Sigmoid colon (tissue), 7 donors: ENCODE data around the gene CLEC16A. TPM values are rescaled to one million over a fixed set of nuclear protein-coding genes. Genes with fewer than 3 reads are reported as not detected.

Experiments
- DNase-seq: peaks from one replicate; pipeline ENCODE4 v3.0.0-alpha.2; 2019
- H3K27ac ChIP-seq, 4 donors: fragments of 200-600 bp; sonication (generic); one replicate each; pipeline ENCODE4 v1.5.1; 2016 to 2019; ENCODE audit warnings: mild to moderate bottlenecking in 1 of 4
- H3K27me3 ChIP-seq, 3 donors: fragments of 200-600 bp; sonication (generic); one replicate each; pipeline ENCODE4 v1.5.1; 2019; ENCODE audit warnings: mild to moderate bottlenecking in 1 of 3
- H3K36me3 ChIP-seq, 4 donors: fragments of 200-600 bp; sonication (generic); one replicate each; pipeline ENCODE4 v1.5.1; 2016 to 2019
- H3K4me1 ChIP-seq, 4 donors: fragments of 200-600 bp; sonication (generic); one replicate each; pipeline ENCODE4 v1.5.1; 2017 to 2019
- H3K4me3 ChIP-seq, 4 donors: fragments of 200-600 bp; sonication (generic); one replicate each; pipeline ENCODE4 v1.5.1; 2017 to 2019; ENCODE audit warnings: mild to moderate bottlenecking in 2 of 4, moderate library complexity in 1 of 4
- H3K9me3 ChIP-seq, 4 donors: fragments of 200-600 bp in 3 of 4; sonication (generic) in 3 of 4; one replicate each; pipeline versions ENCODE4 v1.5.1 to v1.6.1; 2013 to 2019
- EP300 ChIP-seq, 4 donors: sonication (generic); formaldehyde crosslinking; IDR thresholded peaks; one replicate each; pipeline ENCODE4 v1.6.1; 2017; ENCODE audit warnings: antibody characterized with exemption in 4 of 4
- POLR2A ChIP-seq, 2 donors: fragments of 450-650 bp; IDR thresholded peaks; one replicate each; pipeline ENCODE4 v1.6.1; 2016; ENCODE audit warnings: antibody characterized with exemption in 2 of 2, mild to moderate bottlenecking in 2 of 2, moderate library complexity in 2 of 2
- POLR2AphosphoS5 ChIP-seq, 4 donors: sonication (generic); formaldehyde crosslinking; IDR thresholded peaks; one replicate each; pipeline ENCODE4 v1.6.1; 2017; ENCODE audit warnings: antibody characterized with exemption in 4 of 4
- WGBS, 2 donors: extraction: QIAGEN DNeasy Blood & Tissue Kit; methylation state at CpG; one replicate each; pipeline ENCODE4 v1.1.7; 2013; 5-methylcytosine and 5-hydroxymethylcytosine counted together
- intact Hi-C: fragments of 100-400 bp; cut with DNase I; formaldehyde crosslinking; loops from one replicate; pipeline ENCODE4 v1.15.1; 2023
- polyA plus RNA-seq, 3 donors: library from polyadenylated mRNA; stranded (reverse); fragments of 200-250 nt; gene quantifications; one replicate each; pipeline ENCODE4 v1.2.3, GENCODE V29; 2013
- total RNA-seq, 4 donors: library from RNA; depleted of rRNA; stranded (reverse); fragments of >200 nt; gene quantifications; one replicate each; pipeline ENCODE4 v1.1.0, GENCODE V29; 2016
- TF ChIP-seq, protein P1 (sequence below), 4 experiments: fragments of 450-650 bp in 3 of 4; fragments of 200-600 bp in 1 of 4; IDR thresholded peaks; one replicate each; pipeline ENCODE4 v1.5.1; 2016 to 2019; ENCODE audit warnings: antibody characterized with exemption in 4 of 4, mild to moderate bottlenecking in 3 of 4, moderate library complexity in 2 of 4
- donor health status: healthy with polysubstance abuse.
- donor health status: Bipolar disorder and iron deficiency.
- donor health status: healthy.

Gene CLEC16A
- total and polyA plus RNA-seq, 7 donors = 9.6 to 35.2 (median 24.6) TPM

DNA sequence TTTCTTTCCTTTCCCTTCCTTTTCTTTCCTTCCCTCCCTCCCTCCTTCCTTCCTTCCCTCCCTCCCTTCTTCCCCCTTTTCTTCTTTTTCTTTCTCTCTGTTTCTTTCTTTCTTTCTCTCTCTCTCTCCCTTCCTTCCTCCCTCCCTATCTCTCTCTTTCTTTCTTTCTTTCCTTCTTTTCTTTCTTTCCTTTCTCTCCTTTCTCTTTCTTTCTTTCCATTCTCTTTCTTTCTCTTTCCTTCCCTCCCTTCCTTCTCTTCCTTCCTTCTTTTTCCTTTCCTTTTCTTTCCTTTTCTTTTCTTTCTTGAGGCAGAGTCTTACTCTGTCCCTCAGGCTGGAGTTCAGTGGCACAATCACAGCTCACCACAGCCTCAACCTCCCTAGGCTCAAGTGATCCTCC, 33.1 kb upstream of the CLEC16A start:
- DNase-seq = no peak
- no peak overlapping the region for H3K4me3 ChIP-seq
- no peak overlapping the region for H3K27ac ChIP-seq
- no peaks in the 10 kb centered on the region for H3K27me3 ChIP-seq
- H3K36me3 ChIP-seq = no peaks in the 10 kb centered on the region
- intact Hi-C loops = no loop called here
- no peaks in the 10 kb centered on the region for H3K4me1 ChIP-seq
- no peak for TF ChIP-seq POLR2A (IDR thresholded peaks at IDR 0.05)
- TF ChIP-seq EP300 (IDR thresholded peaks at IDR 0.05) = no peak
- TF ChIP-seq, protein P1, sequence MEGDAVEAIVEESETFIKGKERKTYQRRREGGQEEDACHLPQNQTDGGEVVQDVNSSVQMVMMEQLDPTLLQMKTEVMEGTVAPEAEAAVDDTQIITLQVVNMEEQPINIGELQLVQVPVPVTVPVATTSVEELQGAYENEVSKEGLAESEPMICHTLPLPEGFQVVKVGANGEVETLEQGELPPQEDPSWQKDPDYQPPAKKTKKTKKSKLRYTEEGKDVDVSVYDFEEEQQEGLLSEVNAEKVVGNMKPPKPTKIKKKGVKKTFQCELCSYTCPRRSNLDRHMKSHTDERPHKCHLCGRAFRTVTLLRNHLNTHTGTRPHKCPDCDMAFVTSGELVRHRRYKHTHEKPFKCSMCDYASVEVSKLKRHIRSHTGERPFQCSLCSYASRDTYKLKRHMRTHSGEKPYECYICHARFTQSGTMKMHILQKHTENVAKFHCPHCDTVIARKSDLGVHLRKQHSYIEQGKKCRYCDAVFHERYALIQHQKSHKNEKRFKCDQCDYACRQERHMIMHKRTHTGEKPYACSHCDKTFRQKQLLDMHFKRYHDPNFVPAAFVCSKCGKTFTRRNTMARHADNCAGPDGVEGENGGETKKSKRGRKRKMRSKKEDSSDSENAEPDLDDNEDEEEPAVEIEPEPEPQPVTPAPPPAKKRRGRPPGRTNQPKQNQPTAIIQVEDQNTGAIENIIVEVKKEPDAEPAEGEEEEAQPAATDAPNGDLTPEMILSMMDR (IDR thresholded peaks at IDR 0.05) = no peak
- TF ChIP-seq POLR2AphosphoS5 (IDR thresholded peaks at IDR 0.05) = no peak
- H3K9me3 ChIP-seq = no peaks in the 10 kb centered on the region

DNA sequence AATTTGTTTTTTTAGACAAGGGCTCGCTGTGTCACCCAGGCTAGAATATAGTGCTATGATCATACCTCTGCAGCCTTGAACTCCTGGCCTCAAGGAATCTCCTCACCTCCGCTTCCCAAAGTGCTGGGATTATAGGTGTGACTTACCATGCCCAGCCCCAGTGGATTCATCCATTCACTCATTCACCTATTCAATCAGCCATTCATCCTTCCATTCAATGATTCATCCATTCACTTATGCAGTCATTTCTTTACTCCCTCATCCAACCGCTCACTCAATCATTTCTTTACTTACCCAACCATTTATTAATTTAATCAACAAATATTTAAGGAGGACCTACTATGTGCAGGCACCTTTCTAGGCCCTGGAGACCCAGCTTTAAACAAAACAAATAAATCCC, 27.8 kb upstream of the CLEC16A start:
- no peak for DNase-seq
- WGBS, 2 donors = 64 to 65% methylated on average over 3 of the region's 3 CpGs
- intact Hi-C loops = loop anchor here (5.0 kb wide), 1 partner anchor 394 kb away; no protein-coding TSS in a partner anchor
- TF ChIP-seq, protein P1 (IDR thresholded peaks at IDR 0.05) = no peak
- no peak for TF ChIP-seq POLR2A (IDR thresholded peaks at IDR 0.05)
- no peak for TF ChIP-seq POLR2AphosphoS5 (IDR thresholded peaks at IDR 0.05)
- TF ChIP-seq EP300 (IDR thresholded peaks at IDR 0.05) = no peak
- Histone ChIP-seq H3K4me3 (no peak overlapping the region), H3K27ac (no peak overlapping the region), H3K9me3 (no peaks in the 10 kb centered on the region), H3K4me1 (peaks cover 0 to 19% (median 13%) of the 10 kb centered on the region in 4 donors), H3K27me3 (no peaks in the 10 kb centered on the region), H3K36me3 (no peaks in the 10 kb centered on the region)

DNA sequence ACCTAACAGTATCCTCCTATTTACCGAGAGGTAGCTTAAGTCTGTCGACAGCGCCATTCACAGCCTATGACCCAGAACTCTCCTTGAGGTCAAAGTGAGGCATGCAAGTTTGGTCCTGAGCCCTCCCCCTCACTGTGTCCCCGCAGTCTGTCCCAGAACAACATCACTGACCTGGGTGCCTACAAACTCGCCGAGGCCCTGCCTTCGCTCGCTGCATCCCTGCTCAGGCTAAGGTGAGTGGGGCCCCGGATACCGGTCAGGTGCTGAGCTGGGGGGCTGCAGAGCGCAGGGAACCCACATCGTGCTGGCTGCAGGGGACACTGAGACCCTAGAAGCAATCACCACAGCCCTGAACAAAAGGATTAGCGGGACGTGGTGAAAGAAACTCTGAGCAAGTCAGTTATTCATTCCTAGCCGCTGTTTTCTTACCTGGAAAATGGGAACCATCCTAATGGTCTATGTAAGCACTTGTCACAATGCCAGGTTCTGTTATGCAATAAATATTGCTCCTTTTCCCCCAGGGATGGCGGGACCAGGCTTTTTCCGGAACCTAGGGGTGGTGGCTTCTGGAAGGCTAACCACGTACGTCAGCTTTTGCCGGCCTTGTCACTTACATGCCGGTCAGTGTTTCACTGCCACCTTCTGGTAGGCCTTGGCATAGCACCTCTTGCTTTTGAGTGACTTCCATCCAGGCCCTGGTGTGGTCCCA, 25.9 kb upstream of the CLEC16A start:
- TF ChIP-seq POLR2AphosphoS5 (IDR thresholded peaks at IDR 0.05) (peak in 3 of 4 donors; percentile 50 to 74 (median 65)), EP300 (IDR thresholded peaks at IDR 0.05) (no peak)
- TF ChIP-seq, protein P1 (IDR thresholded peaks at IDR 0.05) = peak; percentile 81 to 96 (median 95)
- H3K4me3 ChIP-seq = peak overlapping the region in 1 of 4 donors; percentile 26
- H3K27me3 ChIP-seq = no peaks in the 10 kb centered on the region
- WGBS, 2 donors = 49 to 59% methylated on average over 21 of the region's 21 CpGs
- peak overlapping the region; percentile 3 to 44 (median 22) for H3K27ac ChIP-seq
- DNase-seq = peak; percentile 97
- H3K4me1 ChIP-seq = peaks cover 0 to 39% (median 28%) of the 10 kb centered on the region in 4 donors
- intact Hi-C loops = loop anchor here (2.0 to 5.0 kb wide), 3 partner anchors 90 to 396 kb away; no protein-coding TSS in a partner anchor
- H3K36me3 ChIP-seq = no peaks in the 10 kb centered on the region
- no peaks in the 10 kb centered on the region for H3K9me3 ChIP-seq

DNA sequence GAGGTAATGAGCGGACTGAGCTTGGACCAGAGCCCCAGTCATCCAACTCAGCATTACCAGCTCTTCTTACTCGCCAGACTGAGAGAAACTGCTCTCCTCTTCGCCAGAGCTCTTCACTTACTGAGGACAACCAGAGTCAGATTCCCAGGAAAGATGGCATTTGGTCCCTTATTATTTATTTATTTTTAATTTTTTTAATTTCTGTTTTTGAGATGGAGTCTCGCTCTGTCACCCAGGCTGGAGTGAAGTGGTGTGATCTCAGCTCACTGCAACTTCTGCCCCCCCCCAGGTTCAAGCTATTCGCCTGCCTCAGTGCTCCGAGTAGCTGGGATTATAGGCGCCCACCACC, 25.4 kb upstream of the CLEC16A start:
- Histone ChIP-seq H3K27ac (peak overlapping the region in 1 of 4 donors; percentile 24), H3K27me3 (no peaks in the 10 kb centered on the region), H3K4me3 (no peak overlapping the region), H3K4me1 (peaks cover 0 to 44% (median 33%) of the 10 kb centered on the region in 4 donors), H3K36me3 (no peaks in the 10 kb centered on the region), H3K9me3 (no peaks in the 10 kb centered on the region)
- no peak for TF ChIP-seq EP300 (IDR thresholded peaks at IDR 0.05)
- TF ChIP-seq, protein P1 (IDR thresholded peaks at IDR 0.05) = peak in 2 of 4 experiments; percentile 9 to 25
- 58 to 72% methylated on average over 7 of the region's 7 CpGs for WGBS, 2 donors
- intact Hi-C loops = loop anchor here (2.0 to 5.0 kb wide), 3 partner anchors 90 to 397 kb away; no protein-coding TSS in a partner anchor
- DNase-seq = no peak
